Measurements from ENCODE around the gene PPFIBP2.

PPFIBP2 gene

GRCh38 chr11:7558046-7558445, 44.2 kb downstream of the PPFIBP2 start:
- Histone ChIP-seq H3K9ac (ENCODE audit: low read length) (no peak overlapping the region), H3K27me3 (replicated peaks; ENCODE audit: control insufficient read depth, insufficient read depth, low read length) (no peaks in the 10 kb centered on the region), H3K4me3 (ENCODE audit: low read length) (no peak overlapping the region), H3K9me3 (ENCODE audit: control insufficient read depth, low read length) (no peaks in the 10 kb centered on the region), H3K4me1 (ENCODE audit: control insufficient read depth, insufficient read depth, low read length) (peaks cover 34% of the 10 kb centered on the region), H3K36me3 (ENCODE audit: control insufficient read depth, insufficient read depth, low read length, severe bottlenecking) (no peaks in the 10 kb centered on the region)
- no peak for DNase-seq (ENCODE audit: low read depth)

GRCh38 chr11:7559398-7560283, 45.8 kb downstream of the PPFIBP2 start:
- peaks cover 22% of the 10 kb centered on the region for H3K4me1 ChIP-seq (ENCODE audit: control insufficient read depth, insufficient read depth, low read length)
- no peaks in the 10 kb centered on the region for H3K27me3 ChIP-seq (replicated peaks; ENCODE audit: control insufficient read depth, insufficient read depth, low read length)
- no peaks in the 10 kb centered on the region for H3K36me3 ChIP-seq (ENCODE audit: control insufficient read depth, insufficient read depth, low read length, severe bottlenecking)
- H3K4me3 ChIP-seq (ENCODE audit: low read length) = no peak overlapping the region
- no peak overlapping the region for H3K9ac ChIP-seq (ENCODE audit: low read length)
- H3K9me3 ChIP-seq (ENCODE audit: control insufficient read depth, low read length) = no peaks in the 10 kb centered on the region
- no peak for DNase-seq (ENCODE audit: low read depth)

- peaks cover 10% of the 10 kb centered on the region for H3K36me3 ChIP-seq (ENCODE audit: control insufficient read depth, insufficient read depth, low read length, severe bottlenecking)
- no peak overlapping the region for H3K9ac ChIP-seq (ENCODE audit: low read length)
- no peaks in the 10 kb centered on the region for H3K27me3 ChIP-seq (replicated peaks; ENCODE audit: control insufficient read depth, insufficient read depth, low read length)
- peaks cover 10% of the 10 kb centered on the region for H3K4me1 ChIP-seq (ENCODE audit: control insufficient read depth, insufficient read depth, low read length)
- H3K9me3 ChIP-seq (ENCODE audit: control insufficient read depth, low read length) = no peaks in the 10 kb centered on the region
- H3K4me3 ChIP-seq (ENCODE audit: low read length) = no peak overlapping the region
- no peak for DNase-seq (ENCODE audit: low read depth)
Observed at GRCh38 chr11:7561562-7561961, 47.8 kb downstream of the PPFIBP2 start.

- peak; percentile 68 for DNase-seq (ENCODE audit: low read depth)
- Histone ChIP-seq H3K4me3 (ENCODE audit: low read length) (no peak overlapping the region), H3K27me3 (replicated peaks; ENCODE audit: control insufficient read depth, insufficient read depth, low read length) (no peaks in the 10 kb centered on the region)
Observed at GRCh38 chr11:7563281-7563680, 49.5 kb downstream of the PPFIBP2 start.

GRCh38 chr11:7564803-7565202, 51.0 kb downstream of the PPFIBP2 start:
- Histone ChIP-seq H3K9me3 (ENCODE audit: control insufficient read depth, low read length) (peaks cover 6% of the 10 kb centered on the region), H3K36me3 (ENCODE audit: control insufficient read depth, insufficient read depth, low read length, severe bottlenecking) (peaks cover 20% of the 10 kb centered on the region), H3K4me1 (ENCODE audit: control insufficient read depth, insufficient read depth, low read length) (no peaks in the 10 kb centered on the region), H3K9ac (ENCODE audit: low read length) (no peak overlapping the region), H3K4me3 (ENCODE audit: low read length) (no peak overlapping the region), H3K27me3 (replicated peaks; ENCODE audit: control insufficient read depth, insufficient read depth, low read length) (no peaks in the 10 kb centered on the region)
- no peak for DNase-seq (ENCODE audit: low read depth)

More at GRCh38 chr11:7563281-7563680, 49.5 kb downstream of the PPFIBP2 start:
- Histone ChIP-seq H3K36me3 (ENCODE audit: control insufficient read depth, insufficient read depth, low read length, severe bottlenecking) (peaks cover 18% of the 10 kb centered on the region), H3K9me3 (ENCODE audit: control insufficient read depth, low read length) (peaks cover 4% of the 10 kb centered on the region), H3K9ac (ENCODE audit: low read length) (no peak overlapping the region), H3K4me1 (ENCODE audit: control insufficient read depth, insufficient read depth, low read length) (peaks cover 10% of the 10 kb centered on the region)

GRCh38 chr11:7567311-7567710, 53.5 kb downstream of the PPFIBP2 start:
- Histone ChIP-seq H3K27me3 (replicated peaks; ENCODE audit: control insufficient read depth, insufficient read depth, low read length) (no peaks in the 10 kb centered on the region), H3K9ac (ENCODE audit: low read length) (no peak overlapping the region), H3K4me1 (ENCODE audit: control insufficient read depth, insufficient read depth, low read length) (peaks cover 7% of the 10 kb centered on the region), H3K36me3 (ENCODE audit: control insufficient read depth, insufficient read depth, low read length, severe bottlenecking) (peaks cover 20% of the 10 kb centered on the region), H3K4me3 (ENCODE audit: low read length) (no peak overlapping the region), H3K9me3 (ENCODE audit: control insufficient read depth, low read length) (peaks cover 6% of the 10 kb centered on the region)
- no peak for DNase-seq (ENCODE audit: low read depth)

- H3K4me3 ChIP-seq (ENCODE audit: low read length) = no peak overlapping the region
Observed at GRCh38 chr11:7569044-7569443, 55.2 kb downstream of the PPFIBP2 start.

GRCh38 chr11:7570241-7570640, 56.4 kb downstream of the PPFIBP2 start:
- peaks cover 6% of the 10 kb centered on the region for H3K9me3 ChIP-seq (ENCODE audit: control insufficient read depth, low read length)
- H3K27me3 ChIP-seq (replicated peaks; ENCODE audit: control insufficient read depth, insufficient read depth, low read length) = no peaks in the 10 kb centered on the region
- DNase-seq (ENCODE audit: low read depth) = no peak
- peaks cover 20% of the 10 kb centered on the region for H3K36me3 ChIP-seq (ENCODE audit: control insufficient read depth, insufficient read depth, low read length, severe bottlenecking)
- peaks cover 31% of the 10 kb centered on the region for H3K4me1 ChIP-seq (ENCODE audit: control insufficient read depth, insufficient read depth, low read length)
- no peak overlapping the region for H3K4me3 ChIP-seq (ENCODE audit: low read length)
- H3K9ac ChIP-seq (ENCODE audit: low read length) = no peak overlapping the region

More at GRCh38 chr11:7569044-7569443, 55.2 kb downstream of the PPFIBP2 start:
- DNase-seq (ENCODE audit: low read depth) = no peak
- Histone ChIP-seq H3K9ac (ENCODE audit: low read length) (no peak overlapping the region), H3K27me3 (replicated peaks; ENCODE audit: control insufficient read depth, insufficient read depth, low read length) (no peaks in the 10 kb centered on the region), H3K9me3 (ENCODE audit: control insufficient read depth, low read length) (peaks cover 6% of the 10 kb centered on the region), H3K4me1 (ENCODE audit: control insufficient read depth, insufficient read depth, low read length) (peaks cover 24% of the 10 kb centered on the region), H3K36me3 (ENCODE audit: control insufficient read depth, insufficient read depth, low read length, severe bottlenecking) (peaks cover 20% of the 10 kb centered on the region)

GRCh38 chr11:7570938-7571521, 57.2 kb downstream of the PPFIBP2 start:
- Histone ChIP-seq H3K9ac (ENCODE audit: low read length) (no peak overlapping the region), H3K9me3 (ENCODE audit: control insufficient read depth, low read length) (peaks cover 6% of the 10 kb centered on the region), H3K27me3 (replicated peaks; ENCODE audit: control insufficient read depth, insufficient read depth, low read length) (no peaks in the 10 kb centered on the region), H3K4me1 (ENCODE audit: control insufficient read depth, insufficient read depth, low read length) (peaks cover 39% of the 10 kb centered on the region), H3K36me3 (ENCODE audit: control insufficient read depth, insufficient read depth, low read length, severe bottlenecking) (peaks cover 15% of the 10 kb centered on the region), H3K4me3 (ENCODE audit: low read length) (no peak overlapping the region)
- DNase-seq (ENCODE audit: low read depth) = no peak

- DNase-seq (ENCODE audit: low read depth) = peak; percentile 91
- peaks cover 45% of the 10 kb centered on the region for H3K4me1 ChIP-seq (ENCODE audit: control insufficient read depth, insufficient read depth, low read length)
- peaks cover 6% of the 10 kb centered on the region for H3K9me3 ChIP-seq (ENCODE audit: control insufficient read depth, low read length)
- H3K9ac ChIP-seq (ENCODE audit: low read length) = peak overlapping the region; percentile 45
- H3K36me3 ChIP-seq (ENCODE audit: control insufficient read depth, insufficient read depth, low read length, severe bottlenecking) = peaks cover 9% of the 10 kb centered on the region
- no peak overlapping the region for H3K4me3 ChIP-seq (ENCODE audit: low read length)
- no peaks in the 10 kb centered on the region for H3K27me3 ChIP-seq (replicated peaks; ENCODE audit: control insufficient read depth, insufficient read depth, low read length)
Observed at GRCh38 chr11:7571640-7572000, 57.8 kb downstream of the PPFIBP2 start.

GRCh38 chr11:7572001-7572712, 58.4 kb downstream of the PPFIBP2 start:
- Histone ChIP-seq H3K36me3 (ENCODE audit: control insufficient read depth, insufficient read depth, low read length, severe bottlenecking) (peaks cover 8% of the 10 kb centered on the region), H3K9me3 (ENCODE audit: control insufficient read depth, low read length) (peaks cover 6% of the 10 kb centered on the region), H3K27me3 (replicated peaks; ENCODE audit: control insufficient read depth, insufficient read depth, low read length) (no peaks in the 10 kb centered on the region), H3K4me3 (ENCODE audit: low read length) (no peak overlapping the region), H3K9ac (ENCODE audit: low read length) (peak overlapping the region; percentile 45), H3K4me1 (ENCODE audit: control insufficient read depth, insufficient read depth, low read length) (peaks cover 50% of the 10 kb centered on the region)
- DNase-seq (ENCODE audit: low read depth) = no peak

All from adipocyte (in vitro differentiated cells).